Vagina (tissue), 2 donors: ENCODE results near the gene CD300A.

Experiments used
- CTCF ChIP-seq, 3 experiments: fragments of 450-650 bp in 2 of 3; fragments of 200-600 bp in 1 of 3; sonication (generic) in 1 of 3; IDR thresholded peaks; one replicate each; pipeline ENCODE4 v1.5.1; 2017 to 2019; ENCODE audit warnings: antibody characterized with exemption in 3 of 3, mild to moderate bottlenecking in 2 of 3, moderate library complexity in 2 of 3
- POLR2A ChIP-seq, 2 donors: fragments of 450-650 bp; IDR thresholded peaks; one replicate each; pipeline ENCODE4 v1.6.1; 2017; ENCODE audit warnings: antibody characterized with exemption in 2 of 2, mild to moderate bottlenecking in 2 of 2, moderate library complexity in 2 of 2

GRCh38 chr17:74529243-74529642 is 62.8 kb downstream of the CD300A start:
- no peak for TF ChIP-seq CTCF (IDR thresholded peaks at IDR 0.05)
- no peak for TF ChIP-seq POLR2A (IDR thresholded peaks at IDR 0.05)
